Keratinocyte (primary cell): ENCODE results near the gene CD8B2. TPM values are rescaled to one million over a fixed set of nuclear protein-coding genes. Genes with fewer than 3 reads are reported as not detected.

Source experiments
- DNase-seq: peaks from one replicate; pipeline ENCODE4 v3.0.0-alpha.2; 2011; ENCODE audit warnings: low read depth, missing footprints, low spot score
- FAIRE-seq: peaks from 2 replicates; lab custom pipeline; 2011; peaks lifted over from hg19 to GRCh38; lab: Jason Lieb, UNC
- H2AFZ ChIP-seq: 2 replicates; pipeline ENCODE4 v1.6.0; 2012; ENCODE audit warnings: low read length, control low read depth, inconsistent platforms; ENCODE audit not compliant: control insufficient read depth
- H3K27ac ChIP-seq: 2 replicates; pipeline ENCODE4 v1.5.1; 2011; ENCODE audit warnings: low read length; ENCODE audit not compliant: control insufficient read depth, insufficient read depth
- H3K27me3 ChIP-seq: 3 replicates; pipeline ENCODE4 v1.6.0; 2011; ENCODE audit warnings: low read length; ENCODE audit not compliant: control insufficient read depth, insufficient read depth; ENCODE audit errors: extremely low read depth
- H3K36me3 ChIP-seq, 2 experiments: 2 replicates in 1 of 2; 3 replicates in 1 of 2; pipeline ENCODE4 v1.5.1; 2011; ENCODE audit warnings: low read length in 2 of 2, mild to moderate bottlenecking in 1 of 2; ENCODE audit not compliant: control insufficient read depth in 2 of 2, insufficient read depth in 2 of 2; ENCODE audit errors: extremely low read depth in 1 of 2
- H3K4me1 ChIP-seq: 3 replicates; pipeline ENCODE4 v1.5.1; 2011; ENCODE audit warnings: low read length; ENCODE audit not compliant: control insufficient read depth, insufficient read depth; ENCODE audit errors: extremely low read depth
- H3K4me2 ChIP-seq: 3 replicates; pipeline ENCODE4 v1.6.0; 2011; ENCODE audit warnings: low read depth, low read length; ENCODE audit not compliant: control insufficient read depth, insufficient read depth; ENCODE audit errors: extremely low read depth
- H3K4me3 ChIP-seq, 3 experiments: fragments of 200-600 bp in 1 of 3; sonication (generic) in 1 of 3; 2 replicates in 2 of 3; 3 replicates in 1 of 3; pipeline ENCODE4 v1.5.1; 2011 to 2016; ENCODE audit warnings: low read length in 3 of 3, mild to moderate bottlenecking in 3 of 3, control low read depth in 2 of 3, inconsistent platforms in 1 of 3, low read depth in 1 of 3, mixed read lengths in 1 of 3, mixed run types in 1 of 3, moderate library complexity in 1 of 3; ENCODE audit not compliant: control insufficient read depth in 2 of 3, insufficient read depth in 2 of 3; ENCODE audit errors: extremely low read depth in 1 of 3
- H3K79me2 ChIP-seq: 2 replicates; pipeline ENCODE4 v1.6.0; 2012; ENCODE audit warnings: low read length; ENCODE audit not compliant: control insufficient read depth, insufficient read depth
- H3K9ac ChIP-seq: 3 replicates; pipeline ENCODE4 v1.6.0; 2011; ENCODE audit warnings: low read length; ENCODE audit not compliant: control insufficient read depth, insufficient read depth; ENCODE audit errors: extremely low read depth
- H3K9me1 ChIP-seq: 3 replicates; pipeline ENCODE4 v1.6.0; 2011; ENCODE audit warnings: low read length; ENCODE audit not compliant: control insufficient read depth, insufficient read depth; ENCODE audit errors: extremely low read depth
- H3K9me3 ChIP-seq: 2 replicates; pipeline ENCODE4 v1.5.1; 2012; ENCODE audit warnings: low read depth, low read length; ENCODE audit not compliant: control insufficient read depth
- H4K20me1 ChIP-seq: 3 replicates; pipeline ENCODE4 v1.6.0; 2011; ENCODE audit warnings: low read length; ENCODE audit not compliant: control insufficient read depth, insufficient read depth; ENCODE audit errors: extremely low read depth
- CTCF ChIP-seq, 3 experiments: IDR thresholded peaks in 1 of 3; conservative IDR thresholded peaks in 1 of 3; optimal IDR thresholded peaks in 1 of 3; 2 replicates in 2 of 3; 3 replicates in 1 of 3; pipeline versions ENCODE3 to v1.5.1; 2011; ENCODE audit warnings: low read length in 3 of 3, mild to moderate bottlenecking in 3 of 3, moderate library complexity in 2 of 3, control low read depth in 1 of 3, inconsistent platforms in 1 of 3; ENCODE audit not compliant: insufficient read depth in 2 of 3; ENCODE audit errors: extremely low read depth in 1 of 3
- EZH2 ChIP-seq: IDR thresholded peaks from one replicate; pipeline ENCODE4 v1.6.1; 2012; ENCODE audit warnings: inconsistent platforms, mild to moderate bottlenecking, low read length, moderate library complexity
- dilution Hi-C: fragments of 300-500 bp; cut with MboI; formaldehyde crosslinking; loops from one replicate; pipeline ENCODE4 v1.7.0; 2020; ENCODE audit warnings: low sequenced_read_pairs; ENCODE audit not compliant: extremely low pct_ligation_motif_present
- polyA plus RNA-seq, 5 experiments: library from polyadenylated mRNA; depleted of rRNA in 3 of 5; stranded (reverse) in 3 of 5; stranded (forward) in 1 of 5; unstranded in 1 of 5; fragments of >200 nt; gene quantifications; 1 replicate in 1 of 5; 2 replicates in 3 of 5; 3 replicates in 1 of 5; pipeline versions ENCODE4 v1.2.1 to v1.2.3, GENCODE V29; 2011 to 2012; ENCODE audit warnings: missing spikeins in 2 of 5, low read depth in 1 of 5, low replicate concordance in 1 of 5

Gene CD8B2
- polyA plus RNA-seq, 1 donor (not counting 4 experiments of a cell fraction or from before 2014, with no cell fraction given): not detected

GRCh38 chr2:106563195-106563594, 76.0 kb downstream of the CD8B2 start:
- H3K9ac ChIP-seq: no peak overlapping the region
- dilution Hi-C loops: no loop called here
- peaks cover 3% of the 10 kb centered on the region for H3K9me3 ChIP-seq
- no peak overlapping the region for H3K4me2 ChIP-seq
- no peaks in the 10 kb centered on the region for H4K20me1 ChIP-seq
- no peak overlapping the region for H3K4me3 ChIP-seq
- TF ChIP-seq CTCF (optimal IDR thresholded peaks at IDR 0.05 in 1 of 3, IDR thresholded peaks at IDR 0.05 in 1 of 3, conservative IDR thresholded peaks at IDR 0.05 in 1 of 3; ENCODE audit: extremely low read depth in 1 of 3, insufficient read depth in 2 of 3, low read length in 3 of 3) (no peak), EZH2 (no peak)
- H3K79me2 ChIP-seq: no peaks in the 10 kb centered on the region
- no peak overlapping the region for H2AFZ ChIP-seq
- no peaks in the 10 kb centered on the region for H3K9me1 ChIP-seq
- no peak for DNase-seq
- no peak for FAIRE-seq
- no peaks in the 10 kb centered on the region for H3K27me3 ChIP-seq
- H3K27ac ChIP-seq: no peak overlapping the region
- peaks cover 4% of the 10 kb centered on the region for H3K4me1 ChIP-seq
- H3K36me3 ChIP-seq: no peaks in the 10 kb centered on the region

- no peaks in the 10 kb centered on the region for H3K27me3 ChIP-seq
Observed at GRCh38 chr2:106565599-106565998, 78.4 kb downstream of the CD8B2 start.

More at GRCh38 chr2:106565599-106565998, 78.4 kb downstream of the CD8B2 start:
- Histone ChIP-seq H2AFZ (no peak overlapping the region), H3K9me3 (peaks cover 2% of the 10 kb centered on the region), H3K9me1 (no peaks in the 10 kb centered on the region), H3K4me1 (no peaks in the 10 kb centered on the region), H4K20me1 (no peaks in the 10 kb centered on the region), H3K27ac (no peak overlapping the region), H3K36me3 (no peaks in the 10 kb centered on the region), H3K79me2 (no peaks in the 10 kb centered on the region), H3K4me3 (no peak overlapping the region), H3K4me2 (no peak overlapping the region), H3K9ac (no peak overlapping the region)
- dilution Hi-C loops: no loop called here
- TF ChIP-seq CTCF (optimal IDR thresholded peaks at IDR 0.05 in 1 of 3, IDR thresholded peaks at IDR 0.05 in 1 of 3, conservative IDR thresholded peaks at IDR 0.05 in 1 of 3; ENCODE audit: extremely low read depth in 1 of 3, insufficient read depth in 2 of 3, low read length in 3 of 3) (no peak), EZH2 (no peak)
- DNase-seq: no peak
- FAIRE-seq: no peak
